ENCODE measurements around the gene TFF3. TPM values are rescaled to one million over a fixed set of nuclear protein-coding genes. Genes with fewer than 3 reads are reported as not detected.

Gene TFF3
- total and polyA plus RNA-seq, 2 of the 4 experiments (the other 2 are of a cell fraction) = not detected

DNA sequence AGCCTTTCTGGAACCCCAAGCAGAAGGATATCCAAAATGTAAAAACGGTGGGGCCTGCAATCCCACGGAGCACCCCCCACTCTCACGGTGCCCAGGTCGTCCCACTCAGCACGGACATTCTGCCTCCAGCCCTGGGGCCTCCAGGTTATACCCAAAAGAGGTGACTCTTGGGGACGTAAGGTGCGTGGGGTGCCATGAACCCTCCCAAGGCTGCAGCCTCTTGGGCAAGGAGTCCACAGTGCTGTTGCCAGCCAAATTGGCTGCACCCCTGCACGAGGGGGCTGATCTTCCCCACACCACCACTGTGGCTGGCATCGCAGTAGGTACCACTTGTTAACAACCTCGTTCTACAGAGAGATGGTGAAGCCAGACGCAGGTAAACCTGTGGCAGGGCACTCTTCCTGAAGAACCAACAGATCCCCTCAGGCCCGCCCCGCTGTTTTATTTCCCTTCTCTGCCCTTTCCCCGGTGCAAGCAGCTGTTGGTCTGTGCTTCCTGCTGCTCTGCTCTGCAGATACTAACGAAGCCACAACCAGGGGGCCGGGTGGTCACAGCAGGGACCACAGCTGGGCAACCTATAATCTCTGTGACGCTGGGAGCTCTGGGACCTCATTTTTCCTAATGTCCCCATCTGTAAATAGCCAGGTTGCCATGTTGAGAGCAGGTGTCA is 8.7 kb downstream of the TFF3 start:
- CTCF ChIA-PET = interaction anchor here (0.5 kb wide), 1 partner anchor 14 kb away, joined by 3 read pairs; no protein-coding TSS in a partner anchor
- no peaks in the 10 kb centered on the region for H4K20me1 ChIP-seq (ENCODE audit: insufficient read depth, low read length)

More for the DNA sequence above, 8.7 kb downstream of the TFF3 start:
- ATAC-seq (ENCODE audit: low read depth) = no peak
- Histone ChIP-seq H3K9me3 (ENCODE audit: control insufficient read depth, insufficient read depth, low read length) (no peaks in the 10 kb centered on the region), H4K5ac (ENCODE audit: low read depth, low read length) (no peak overlapping the region), H3K4ac (ENCODE audit: low read depth, low read length) (no peak overlapping the region), H3K4me2 (ENCODE audit: low read depth, low read length) (no peak overlapping the region), H3K4me1 (ENCODE audit: control insufficient read depth, insufficient read depth, low read length) (no peaks in the 10 kb centered on the region; the same call in 1 of the 2 replicates), H3K79me1 (ENCODE audit: low read depth in 1 of 2, low read length in 2 of 2) (no peaks in the 10 kb centered on the region), H3K27ac (ENCODE audit: insufficient read depth, low read length) (no peak overlapping the region), H3K9me1 (ENCODE audit: insufficient read depth, low read length) (no peaks in the 10 kb centered on the region; the same call in 1 of the 2 replicates), H3K18ac (ENCODE audit: low read depth, low read length) (no peak overlapping the region), H3K4me3 (ENCODE audit: insufficient read depth, low read depth, low read length) (no peak overlapping the region), H2BK120ac (ENCODE audit: low read depth, low read length) (no peak overlapping the region), H2AK5ac (ENCODE audit: low read depth, low read length) (no peak overlapping the region), H3K9ac (ENCODE audit: low read depth, low read length) (no peak overlapping the region), H2BK15ac (ENCODE audit: low read depth, low read length) (no peak overlapping the region), H3K56ac (ENCODE audit: extremely low read depth, insufficient read depth, low read length) (no peak overlapping the region), H3K23ac (ENCODE audit: low read depth, low read length) (no peak overlapping the region), H3K14ac (replicated peaks; ENCODE audit: low read depth, low read length) (no peak overlapping the region), H2AK9ac (replicated peaks; ENCODE audit: low read depth, low read length, poor library complexity) (no peak overlapping the region), H4K91ac (ENCODE audit: insufficient read depth, low read depth, low read length) (no peak overlapping the region), H4K8ac (ENCODE audit: low read depth in 2 of 2, low read length in 2 of 2) (no peak overlapping the region), H2BK5ac (ENCODE audit: low read depth, low read length, poor library complexity, severe bottlenecking) (no peak overlapping the region), H2BK20ac (ENCODE audit: low read depth, low read length) (no peak overlapping the region), H3K36me3 (ENCODE audit: control insufficient read depth, insufficient read depth, low read length) (no peaks in the 10 kb centered on the region), H3K27me3 (ENCODE audit: control insufficient read depth, insufficient read depth, low read length) (peaks cover 52% of the 10 kb centered on the region), H2AFZ (replicated peaks; ENCODE audit: low read length, poor library complexity) (no peak overlapping the region)
- no peak for DNase-seq
- dilution Hi-C loops (cut with HindIII; ENCODE audit: low sequenced_read_pairs, unreplicated experiment) = no loop called here
- POLR2A ChIA-PET (ENCODE audit: unreplicated experiment) = no interaction called here
- TF ChIP-seq RCOR1 (IDR thresholded peaks at IDR 0.05; ENCODE audit: insufficient replicate concordance, low read length) = no peak
- no peak for TF ChIP-seq ELK1 (IDR thresholded peaks at IDR 0.05; ENCODE audit: borderline replicate concordance, low read depth, low read length)
- no peak for TF ChIP-seq FOS (IDR thresholded peaks at IDR 0.05; ENCODE audit: low read depth, low read length)
- no peak for TF ChIP-seq CEBPB (IDR thresholded peaks at IDR 0.05; ENCODE audit: low read depth, low read length)
- TF ChIP-seq MXI1 (IDR thresholded peaks at IDR 0.05; ENCODE audit: borderline replicate concordance, low read depth, low read length) = no peak
- TF ChIP-seq, protein P1, sequence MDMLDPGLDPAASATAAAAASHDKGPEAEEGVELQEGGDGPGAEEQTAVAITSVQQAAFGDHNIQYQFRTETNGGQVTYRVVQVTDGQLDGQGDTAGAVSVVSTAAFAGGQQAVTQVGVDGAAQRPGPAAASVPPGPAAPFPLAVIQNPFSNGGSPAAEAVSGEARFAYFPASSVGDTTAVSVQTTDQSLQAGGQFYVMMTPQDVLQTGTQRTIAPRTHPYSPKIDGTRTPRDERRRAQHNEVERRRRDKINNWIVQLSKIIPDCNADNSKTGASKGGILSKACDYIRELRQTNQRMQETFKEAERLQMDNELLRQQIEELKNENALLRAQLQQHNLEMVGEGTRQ (IDR thresholded peaks at IDR 0.05; ENCODE audit: low read depth, low read length) = no peak
- TF ChIP-seq MAZ (IDR thresholded peaks at IDR 0.05; ENCODE audit: borderline replicate concordance, low read depth, low read length) = no peak
- no peak for TF ChIP-seq MAFK (IDR thresholded peaks at IDR 0.05; ENCODE audit: low read depth, low read length)
- intact Hi-C loops (cut with micrococcal nuclease) = no loop called here
- 56% methylated on average over 8 of the region's 17 CpGs; no CpG with 5 or more reads in 1 of the 2 experiments for WGBS, 2 experiments (ENCODE audit: extremely low coverage in 2 of 2, insufficient read length in 1 of 2)
- in situ Hi-C loops (cut with MboI; ENCODE audit: low sequenced_read_pairs) = no loop called here
- no TSS peak for BruUV-seq (replicated peaks)
